ENCODE data around the gene FBXL19. TPM values are rescaled to one million over a fixed set of nuclear protein-coding genes. Genes with fewer than 3 reads are reported as not detected.

The FBXL19 gene, protein sequence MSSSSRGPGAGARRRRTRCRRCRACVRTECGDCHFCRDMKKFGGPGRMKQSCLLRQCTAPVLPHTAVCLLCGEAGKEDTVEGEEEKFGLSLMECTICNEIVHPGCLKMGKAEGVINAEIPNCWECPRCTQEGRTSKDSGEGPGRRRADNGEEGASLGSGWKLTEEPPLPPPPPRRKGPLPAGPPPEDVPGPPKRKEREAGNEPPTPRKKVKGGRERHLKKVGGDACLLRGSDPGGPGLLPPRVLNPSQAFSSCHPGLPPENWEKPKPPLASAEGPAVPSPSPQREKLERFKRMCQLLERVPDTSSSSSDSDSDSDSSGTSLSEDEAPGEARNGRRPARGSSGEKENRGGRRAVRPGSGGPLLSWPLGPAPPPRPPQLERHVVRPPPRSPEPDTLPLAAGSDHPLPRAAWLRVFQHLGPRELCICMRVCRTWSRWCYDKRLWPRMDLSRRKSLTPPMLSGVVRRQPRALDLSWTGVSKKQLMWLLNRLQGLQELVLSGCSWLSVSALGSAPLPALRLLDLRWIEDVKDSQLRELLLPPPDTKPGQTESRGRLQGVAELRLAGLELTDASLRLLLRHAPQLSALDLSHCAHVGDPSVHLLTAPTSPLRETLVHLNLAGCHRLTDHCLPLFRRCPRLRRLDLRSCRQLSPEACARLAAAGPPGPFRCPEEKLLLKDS
- polyA plus RNA-seq: 9.6 to 15.0 TPM (median 10.2 TPM) in 3 replicates
- 2.2 TPM for polyA plus RNA-seq (2011; ENCODE audit: low read depth)
- polyA plus RNA-seq (2011; cell fraction: cytosol; rRNA removed): 5.7 and 16.5 TPM in 2 replicates
- 24.0 and 32.9 TPM in 2 replicates for polyA plus RNA-seq (2011; cell fraction: nucleus; rRNA removed)
- polyA plus RNA-seq (2012; ENCODE audit: low replicate concordance): 8.3 and 25.1 TPM in 2 replicates
- polyA minus RNA-seq: 8.6 to 28.7 TPM (median 11.7 TPM) in 3 replicates
- 46.2 TPM for polyA minus RNA-seq (2011; cell fraction: cytosol; rRNA and poly(A)+ RNA removed)
- 18.1 and 25.4 TPM in 2 replicates for polyA minus RNA-seq (2011; cell fraction: nucleus; rRNA and poly(A)+ RNA removed)

DNA sequence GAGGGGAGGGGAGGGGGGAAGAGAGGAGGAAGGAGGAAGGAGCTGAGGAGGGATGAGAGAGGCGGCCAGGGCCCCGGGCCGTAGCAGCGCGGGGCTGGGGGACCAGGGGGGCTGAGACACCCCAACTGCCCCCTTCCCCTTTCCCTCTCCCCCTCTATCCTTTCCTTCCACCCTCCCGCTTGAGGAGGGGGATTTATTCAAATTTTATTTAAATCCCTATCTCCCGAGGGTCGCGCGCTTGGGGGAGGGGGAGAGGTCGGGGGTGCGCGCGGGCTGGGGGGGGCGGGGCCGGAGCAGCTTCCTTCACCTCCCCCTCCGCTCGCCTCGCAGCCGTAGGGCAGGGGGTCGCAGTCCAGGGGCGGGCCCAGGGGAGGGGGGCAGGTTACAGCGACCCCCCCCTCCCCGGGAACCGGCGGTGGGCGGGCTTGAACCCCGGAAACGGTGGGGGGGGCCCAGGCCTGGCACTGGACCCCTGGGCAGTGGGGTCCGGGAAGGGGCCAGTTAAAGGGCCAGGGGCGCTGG is at the start of gene FBXL19:
TSS of gene FBXL19 (plus strand) at position 19 of the 522 bp plus-strand sequence. CDS start 2,183 bp downstream, outside the sequence.
- Histone ChIP-seq H3K79me2 (ENCODE audit: control insufficient read depth, insufficient read depth, low read length) (peaks cover 18% of the 10 kb centered on the region), H3K4me1 (ENCODE audit: control insufficient read depth, extremely low read depth, insufficient read depth, low read length) (peaks cover 23% of the 10 kb centered on the region), H4K20me1 (ENCODE audit: control insufficient read depth, extremely low read depth, insufficient read depth, low read length) (no peaks in the 10 kb centered on the region), H3K4me3 (ENCODE audit: control insufficient read depth in 2 of 3, extremely low read depth in 1 of 3, insufficient read depth in 2 of 3, low read depth in 1 of 3, low read length in 3 of 3) (peak within 1 kb of the TSS; percentile 51 to 99 (median 94)), H3K9me1 (ENCODE audit: control insufficient read depth, extremely low read depth, insufficient read depth, low read length) (no peaks in the 10 kb centered on the region), H3K4me2 (ENCODE audit: control insufficient read depth, extremely low read depth, insufficient read depth, low read depth, low read length) (peak within 1 kb of the TSS; percentile 94), H3K9me3 (ENCODE audit: control insufficient read depth, low read depth, low read length) (no peaks in the 10 kb centered on the region), H3K27ac (ENCODE audit: control insufficient read depth, insufficient read depth, low read length) (peak within 1 kb of the TSS; percentile 100), H3K27me3 (ENCODE audit: control insufficient read depth, extremely low read depth, insufficient read depth, low read length) (no peaks in the 10 kb centered on the region), H3K36me3 (ENCODE audit: control insufficient read depth in 2 of 2, extremely low read depth in 1 of 2, insufficient read depth in 2 of 2, low read length in 2 of 2) (peaks cover 0 to 6% of the 10 kb centered on the region in 2 experiments), H2AFZ (ENCODE audit: control insufficient read depth, low read length) (peak within 1 kb of the TSS; percentile 99), H3K9ac (ENCODE audit: control insufficient read depth, extremely low read depth, insufficient read depth, low read length) (peak within 1 kb of the TSS; percentile 99)
- FAIRE-seq (no peak), DNase-seq (ENCODE audit: low read depth, low spot score) (no peak)
- TF ChIP-seq, protein P1, sequence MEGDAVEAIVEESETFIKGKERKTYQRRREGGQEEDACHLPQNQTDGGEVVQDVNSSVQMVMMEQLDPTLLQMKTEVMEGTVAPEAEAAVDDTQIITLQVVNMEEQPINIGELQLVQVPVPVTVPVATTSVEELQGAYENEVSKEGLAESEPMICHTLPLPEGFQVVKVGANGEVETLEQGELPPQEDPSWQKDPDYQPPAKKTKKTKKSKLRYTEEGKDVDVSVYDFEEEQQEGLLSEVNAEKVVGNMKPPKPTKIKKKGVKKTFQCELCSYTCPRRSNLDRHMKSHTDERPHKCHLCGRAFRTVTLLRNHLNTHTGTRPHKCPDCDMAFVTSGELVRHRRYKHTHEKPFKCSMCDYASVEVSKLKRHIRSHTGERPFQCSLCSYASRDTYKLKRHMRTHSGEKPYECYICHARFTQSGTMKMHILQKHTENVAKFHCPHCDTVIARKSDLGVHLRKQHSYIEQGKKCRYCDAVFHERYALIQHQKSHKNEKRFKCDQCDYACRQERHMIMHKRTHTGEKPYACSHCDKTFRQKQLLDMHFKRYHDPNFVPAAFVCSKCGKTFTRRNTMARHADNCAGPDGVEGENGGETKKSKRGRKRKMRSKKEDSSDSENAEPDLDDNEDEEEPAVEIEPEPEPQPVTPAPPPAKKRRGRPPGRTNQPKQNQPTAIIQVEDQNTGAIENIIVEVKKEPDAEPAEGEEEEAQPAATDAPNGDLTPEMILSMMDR (optimal IDR thresholded peaks at IDR 0.05 in 1 of 3, IDR thresholded peaks at IDR 0.05 in 1 of 3, conservative IDR thresholded peaks at IDR 0.05 in 1 of 3; ENCODE audit: extremely low read depth in 1 of 3, insufficient read depth in 2 of 3, low read length in 3 of 3): no peak
- no peak for TF ChIP-seq EZH2 (IDR thresholded peaks at IDR 0.05; ENCODE audit: low read length)
- dilution Hi-C loops (cut with MboI; ENCODE audit: extremely low pct_ligation_motif_present, low sequenced_read_pairs): no loop called here

DNA sequence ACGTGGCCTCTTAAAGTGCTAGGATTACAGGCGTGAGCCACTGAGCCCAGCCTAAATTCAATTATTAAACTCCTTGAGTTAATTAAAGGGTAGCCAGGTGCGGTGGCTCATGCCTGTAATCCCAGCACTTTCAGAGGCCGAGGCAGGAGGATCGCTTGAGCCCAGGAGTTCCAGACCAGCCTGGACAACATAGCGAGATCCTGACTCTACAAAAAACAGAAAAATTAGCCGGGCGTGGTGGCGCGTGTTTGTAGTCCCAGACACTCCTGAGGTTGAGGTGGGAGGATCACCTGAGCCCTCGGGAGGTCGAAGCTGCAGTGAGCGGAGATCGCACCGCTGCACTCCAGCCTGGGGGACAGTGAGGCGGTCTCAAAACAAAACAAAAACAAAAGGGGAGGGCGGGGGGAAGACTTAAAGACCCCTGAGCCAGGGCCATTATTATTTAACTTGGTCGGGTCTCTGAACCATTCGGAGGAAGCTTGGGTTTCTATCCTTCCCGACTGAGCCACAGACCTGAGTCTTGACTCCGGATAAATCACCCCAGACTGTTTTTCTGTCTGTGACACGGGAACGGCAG is 49.0 kb upstream of the FBXL19 start:
- no peaks in the 10 kb centered on the region for H3K9me1 ChIP-seq (ENCODE audit: control insufficient read depth, extremely low read depth, insufficient read depth, low read length)
- H3K27ac ChIP-seq (ENCODE audit: control insufficient read depth, insufficient read depth, low read length): peak overlapping the region; percentile 83
- no peaks in the 10 kb centered on the region for H3K9me3 ChIP-seq (ENCODE audit: control insufficient read depth, low read depth, low read length)
- H3K4me2 ChIP-seq (ENCODE audit: control insufficient read depth, extremely low read depth, insufficient read depth, low read depth, low read length): peak overlapping the region; percentile 78
- peaks cover 6% of the 10 kb centered on the region for H3K79me2 ChIP-seq (ENCODE audit: control insufficient read depth, insufficient read depth, low read length)
- H3K4me3 ChIP-seq (ENCODE audit: control insufficient read depth in 2 of 3, extremely low read depth in 1 of 3, insufficient read depth in 2 of 3, low read depth in 1 of 3, low read length in 3 of 3): peak overlapping the region; percentile 74 to 87 (median 79)
- DNase-seq (ENCODE audit: low read depth, low spot score) (no peak), FAIRE-seq (no peak)
- H3K27me3 ChIP-seq (ENCODE audit: control insufficient read depth, extremely low read depth, insufficient read depth, low read length): no peaks in the 10 kb centered on the region
- H3K9ac ChIP-seq (ENCODE audit: control insufficient read depth, extremely low read depth, insufficient read depth, low read length): peak overlapping the region; percentile 93
- no peak for TF ChIP-seq EZH2 (IDR thresholded peaks at IDR 0.05; ENCODE audit: low read length)
- TF ChIP-seq, protein P1 (optimal IDR thresholded peaks at IDR 0.05 in 1 of 3, IDR thresholded peaks at IDR 0.05 in 1 of 3, conservative IDR thresholded peaks at IDR 0.05 in 1 of 3; ENCODE audit: extremely low read depth in 1 of 3, insufficient read depth in 2 of 3, low read length in 3 of 3): no peak
- H2AFZ ChIP-seq (ENCODE audit: control insufficient read depth, low read length): peak overlapping the region; percentile 14
- H3K36me3 ChIP-seq (ENCODE audit: control insufficient read depth in 2 of 2, extremely low read depth in 1 of 2, insufficient read depth in 2 of 2, low read length in 2 of 2): peaks cover 0 to 2% of the 10 kb centered on the region in 2 experiments
- peaks cover 25% of the 10 kb centered on the region for H3K4me1 ChIP-seq (ENCODE audit: control insufficient read depth, extremely low read depth, insufficient read depth, low read length)
- dilution Hi-C loops (cut with MboI; ENCODE audit: extremely low pct_ligation_motif_present, low sequenced_read_pairs): no loop called here
- H4K20me1 ChIP-seq (ENCODE audit: control insufficient read depth, extremely low read depth, insufficient read depth, low read length): no peaks in the 10 kb centered on the region
